Mammary epithelial cell (primary cell): ENCODE data around the gene TMOD1.

Source experiments
- EZH2 ChIP-seq: IDR thresholded peaks from 2 replicates; pipeline ENCODE4 v1.6.1; 2012; ENCODE audit warnings: low read length, inconsistent platforms, borderline replicate concordance
- TF ChIP-seq, protein P1 (sequence below), 2 donors: IDR thresholded peaks in 1 of 2; conservative IDR thresholded peaks in 1 of 2; 2 replicates each; pipeline ENCODE4 v1.5.1; 2011 to 2012; ENCODE audit warnings: inconsistent platforms in 2 of 2, low read length in 2 of 2, mild to moderate bottlenecking in 2 of 2, control low read depth in 1 of 2, low read depth in 1 of 2; ENCODE audit not compliant: insufficient read depth in 1 of 2; ENCODE audit errors: extremely low read depth in 1 of 2

- TF ChIP-seq, protein P1, sequence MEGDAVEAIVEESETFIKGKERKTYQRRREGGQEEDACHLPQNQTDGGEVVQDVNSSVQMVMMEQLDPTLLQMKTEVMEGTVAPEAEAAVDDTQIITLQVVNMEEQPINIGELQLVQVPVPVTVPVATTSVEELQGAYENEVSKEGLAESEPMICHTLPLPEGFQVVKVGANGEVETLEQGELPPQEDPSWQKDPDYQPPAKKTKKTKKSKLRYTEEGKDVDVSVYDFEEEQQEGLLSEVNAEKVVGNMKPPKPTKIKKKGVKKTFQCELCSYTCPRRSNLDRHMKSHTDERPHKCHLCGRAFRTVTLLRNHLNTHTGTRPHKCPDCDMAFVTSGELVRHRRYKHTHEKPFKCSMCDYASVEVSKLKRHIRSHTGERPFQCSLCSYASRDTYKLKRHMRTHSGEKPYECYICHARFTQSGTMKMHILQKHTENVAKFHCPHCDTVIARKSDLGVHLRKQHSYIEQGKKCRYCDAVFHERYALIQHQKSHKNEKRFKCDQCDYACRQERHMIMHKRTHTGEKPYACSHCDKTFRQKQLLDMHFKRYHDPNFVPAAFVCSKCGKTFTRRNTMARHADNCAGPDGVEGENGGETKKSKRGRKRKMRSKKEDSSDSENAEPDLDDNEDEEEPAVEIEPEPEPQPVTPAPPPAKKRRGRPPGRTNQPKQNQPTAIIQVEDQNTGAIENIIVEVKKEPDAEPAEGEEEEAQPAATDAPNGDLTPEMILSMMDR (conservative IDR thresholded peaks at IDR 0.05 in 1 of 2, IDR thresholded peaks at IDR 0.05 in 1 of 2; ENCODE audit: extremely low read depth in 1 of 2, insufficient read depth in 1 of 2, low read depth in 1 of 2, low read length in 2 of 2) = no peak
- no peak for TF ChIP-seq EZH2
These were observed 47.5 kb downstream of the TMOD1 start for GRCh38 chr9:97548819-97549540.
